Measurements from ENCODE around the gene CPHXL2. TPM values are rescaled to one million over a fixed set of nuclear protein-coding genes. Genes with fewer than 3 reads are reported as not detected.

The CPHXL2 gene
- total RNA-seq: not detected in 2 replicates

GRCh38 chr16:75676909-75677308 is at the start of gene CPHXL2:
TSS of gene CPHXL2 (minus strand) at chr16:75677009. CDS start at chr16:75676999, 10 bp downstream.

GRCh38 chr16:75726390-75726789 is 49.6 kb upstream of the CPHXL2 start, which contains the start of gene CPHXL:
TSS of gene CPHXL (minus strand) at chr16:75726490. CDS start at chr16:75726442, 48 bp downstream.

GRCh38 chr16:75701361-75701760 is 24.6 kb upstream of the CPHXL2 start, which contains the start of gene DUXB:
TSS of gene DUXB (minus strand) at chr16:75701461. CDS start at chr16:75701418, 43 bp downstream.

GRCh38 chr16:75647492-75648264 is 29.1 kb downstream of the CPHXL2 start, which contains the start of the genes KARS1 and TERF2IP:
TSS of gene KARS1 (minus strand) at chr16:75647665. CDS start at chr16:75647639, 26 bp downstream.
TSS of gene TERF2IP (plus strand) at chr16:75647773. CDS start at chr16:75647883, 110 bp downstream.

GRCh38 chr16:75622761-75623605 is 53.8 kb downstream of the CPHXL2 start, which contains the start of gene ADAT1:
TSS of gene ADAT1 (minus strand) at chr16:75623281. CDS start at chr16:75620799, 2,482 bp downstream.

Other genes with a start within 250 kb of the CPHXL2 start
- gene CFDP1, start 243.5 kb downstream of the CPHXL2 start, total RNA-seq: 52.0 and 64.4 TPM in 2 replicates
- gene TMEM170A, start 212.3 kb downstream of the CPHXL2 start, total RNA-seq: 22.0 and 22.1 TPM in 2 replicates
- gene CHST6, start 181.6 kb downstream of the CPHXL2 start, total RNA-seq: 4.5 and 6.2 TPM in 2 replicates
- 0.23 TPM in 1 of 2 replicates, not detected in the other for gene CHST5, start 140.9 kb downstream of the CPHXL2 start, total RNA-seq
- 17.2 and 21.5 TPM in 2 replicates for gene TMEM231, start 120.8 kb downstream of the CPHXL2 start, total RNA-seq
- 50.2 and 85.2 TPM in 2 replicates for gene GABARAPL2, start 110.6 kb downstream of the CPHXL2 start, total RNA-seq
- 68.9 and 80.5 TPM in 2 replicates for gene ADAT1, start 53.7 kb downstream of the CPHXL2 start, total RNA-seq
- gene KARS1, start 29.3 kb downstream of the CPHXL2 start, total RNA-seq: 127 and 164 TPM in 2 replicates
- gene TERF2IP, start 29.2 kb downstream of the CPHXL2 start, total RNA-seq: 55.6 and 56.4 TPM in 2 replicates
- not detected in 2 replicates for gene DUXB, start 24.5 kb upstream of the CPHXL2 start, total RNA-seq
- gene CPHXL, start 49.5 kb upstream of the CPHXL2 start, total RNA-seq: not detected in 2 replicates

All from smooth muscle cell of the umbilical artery (primary cell).